ENCODE measurements around the gene ATP2B1. TPM values are rescaled to one million over a fixed set of nuclear protein-coding genes. Genes with fewer than 3 reads are reported as not detected.

ATP2B1 gene
- total and polyA plus RNA-seq, 2 donors (not counting 3 experiments of a cell fraction or from before 2014, with no cell fraction given), result 6.4 to 28.0 TPM

GRCh38 chr12:89679631-89680030 is 29.0 kb downstream of the ATP2B1 start:
- H3K27ac ChIP-seq (ENCODE audit: insufficient read depth, low read depth, low read length), result no peak overlapping the region
- H3K27me3 ChIP-seq (ENCODE audit: control insufficient read depth in 2 of 2, insufficient read depth in 2 of 2, low read length in 2 of 2), result no peaks in the 10 kb centered on the region
- BruUV-seq (replicated peaks), result no TSS peak
- H3K36me3 ChIP-seq (ENCODE audit: control insufficient read depth in 2 of 2, extremely low read depth in 1 of 2, insufficient read depth in 2 of 2, low read length in 2 of 2), result no peaks in the 10 kb centered on the region
- no peak overlapping the region for H3K9ac ChIP-seq (replicated peaks; ENCODE audit: extremely low read depth, insufficient read depth, low read length)
- no peaks in the 10 kb centered on the region for H4K20me1 ChIP-seq (replicated peaks; ENCODE audit: control insufficient read depth, extremely low read depth, insufficient read depth, low read length)
- peaks cover 2% of the 10 kb centered on the region for H3K79me2 ChIP-seq (ENCODE audit: control insufficient read depth, insufficient read depth, low read length)
- no peak for DNase-seq (ENCODE audit: low read depth, low spot score)
- ChIA-PET POLR2A (no interaction called here), CTCF (no interaction called here)
- FAIRE-seq, result no peak
- no peaks in the 10 kb centered on the region for H3K4me1 ChIP-seq (ENCODE audit: control insufficient read depth, extremely low read depth, insufficient read depth, low read length)
- H3K4me2 ChIP-seq (ENCODE audit: insufficient read depth, low read length), result no peak overlapping the region
- H3K9me3 ChIP-seq (replicated peaks; ENCODE audit: control insufficient read depth, insufficient read depth, low read length), result no peaks in the 10 kb centered on the region
- TF ChIP-seq, protein P1, sequence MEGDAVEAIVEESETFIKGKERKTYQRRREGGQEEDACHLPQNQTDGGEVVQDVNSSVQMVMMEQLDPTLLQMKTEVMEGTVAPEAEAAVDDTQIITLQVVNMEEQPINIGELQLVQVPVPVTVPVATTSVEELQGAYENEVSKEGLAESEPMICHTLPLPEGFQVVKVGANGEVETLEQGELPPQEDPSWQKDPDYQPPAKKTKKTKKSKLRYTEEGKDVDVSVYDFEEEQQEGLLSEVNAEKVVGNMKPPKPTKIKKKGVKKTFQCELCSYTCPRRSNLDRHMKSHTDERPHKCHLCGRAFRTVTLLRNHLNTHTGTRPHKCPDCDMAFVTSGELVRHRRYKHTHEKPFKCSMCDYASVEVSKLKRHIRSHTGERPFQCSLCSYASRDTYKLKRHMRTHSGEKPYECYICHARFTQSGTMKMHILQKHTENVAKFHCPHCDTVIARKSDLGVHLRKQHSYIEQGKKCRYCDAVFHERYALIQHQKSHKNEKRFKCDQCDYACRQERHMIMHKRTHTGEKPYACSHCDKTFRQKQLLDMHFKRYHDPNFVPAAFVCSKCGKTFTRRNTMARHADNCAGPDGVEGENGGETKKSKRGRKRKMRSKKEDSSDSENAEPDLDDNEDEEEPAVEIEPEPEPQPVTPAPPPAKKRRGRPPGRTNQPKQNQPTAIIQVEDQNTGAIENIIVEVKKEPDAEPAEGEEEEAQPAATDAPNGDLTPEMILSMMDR (IDR thresholded peaks at IDR 0.05; ENCODE audit: extremely low read depth in 1 of 2, insufficient read depth in 1 of 2, low read depth in 1 of 2, low read length in 2 of 2), result no peak
- TF ChIP-seq EZH2 (IDR thresholded peaks at IDR 0.05; ENCODE audit: borderline replicate concordance, low read depth, low read length, severe bottlenecking) (no peak), MYC (IDR thresholded peaks at IDR 0.05; ENCODE audit: low read depth, low read length) (no peak)
- dilution Hi-C loops (cut with MboI; ENCODE audit: extremely low pct_ligation_motif_present, low sequenced_read_pairs) (no loop called here), intact Hi-C loops (cut with micrococcal nuclease) (no loop called here)
- H3K9me1 ChIP-seq (replicated peaks; ENCODE audit: control insufficient read depth, extremely low read depth, insufficient read depth, low read length), result no peaks in the 10 kb centered on the region
- H3K4me3 ChIP-seq (replicated peaks in 1 of 3; ENCODE audit: insufficient read depth in 1 of 3, low read depth in 1 of 3, low read length in 3 of 3), result no peak overlapping the region
- no peak overlapping the region for H2AFZ ChIP-seq (ENCODE audit: low read depth, low read length)

- DNase-seq (ENCODE audit: low read depth, low spot score) (no peak), FAIRE-seq (no peak)
- Histone ChIP-seq H3K79me2 (ENCODE audit: control insufficient read depth, insufficient read depth, low read length) (peaks cover 5% of the 10 kb centered on the region), H2AFZ (ENCODE audit: low read depth, low read length) (no peak overlapping the region), H4K20me1 (replicated peaks; ENCODE audit: control insufficient read depth, extremely low read depth, insufficient read depth, low read length) (no peaks in the 10 kb centered on the region), H3K4me2 (ENCODE audit: insufficient read depth, low read length) (no peak overlapping the region), H3K9ac (replicated peaks; ENCODE audit: extremely low read depth, insufficient read depth, low read length) (no peak overlapping the region), H3K27me3 (ENCODE audit: control insufficient read depth in 2 of 2, insufficient read depth in 2 of 2, low read length in 2 of 2) (no peaks in the 10 kb centered on the region), H3K4me3 (replicated peaks in 1 of 3; ENCODE audit: insufficient read depth in 1 of 3, low read depth in 1 of 3, low read length in 3 of 3) (no peak overlapping the region), H3K9me3 (replicated peaks; ENCODE audit: control insufficient read depth, insufficient read depth, low read length) (no peaks in the 10 kb centered on the region), H3K36me3 (ENCODE audit: control insufficient read depth in 2 of 2, extremely low read depth in 1 of 2, insufficient read depth in 2 of 2, low read length in 2 of 2) (no peaks in the 10 kb centered on the region), H3K9me1 (replicated peaks; ENCODE audit: control insufficient read depth, extremely low read depth, insufficient read depth, low read length) (no peaks in the 10 kb centered on the region), H3K4me1 (ENCODE audit: control insufficient read depth, extremely low read depth, insufficient read depth, low read length) (no peaks in the 10 kb centered on the region), H3K27ac (ENCODE audit: insufficient read depth, low read depth, low read length) (no peak overlapping the region)
- ChIA-PET POLR2A (no interaction called here), CTCF (interaction anchor here (1.2 kb wide), 1 partner anchor 10 kb away, joined by 3 read pairs; no protein-coding TSS in a partner anchor)
- dilution Hi-C loops (cut with MboI; ENCODE audit: extremely low pct_ligation_motif_present, low sequenced_read_pairs) (no loop called here), intact Hi-C loops (cut with micrococcal nuclease) (no loop called here)
- BruUV-seq (replicated peaks), result no TSS peak
- TF ChIP-seq MYC (IDR thresholded peaks at IDR 0.05; ENCODE audit: low read depth, low read length), result no peak
- no peak for TF ChIP-seq EZH2 (IDR thresholded peaks at IDR 0.05; ENCODE audit: borderline replicate concordance, low read depth, low read length, severe bottlenecking)
- TF ChIP-seq, protein P2, sequence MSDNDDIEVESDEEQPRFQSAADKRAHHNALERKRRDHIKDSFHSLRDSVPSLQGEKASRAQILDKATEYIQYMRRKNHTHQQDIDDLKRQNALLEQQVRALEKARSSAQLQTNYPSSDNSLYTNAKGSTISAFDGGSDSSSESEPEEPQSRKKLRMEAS (IDR thresholded peaks at IDR 0.05; ENCODE audit: insufficient read depth, insufficient read length), result no peak
- no peak for TF ChIP-seq GATA2 (IDR thresholded peaks at IDR 0.05; ENCODE audit: insufficient read depth, insufficient read length, low read depth, low read length)
- TF ChIP-seq FOS (IDR thresholded peaks at IDR 0.05; ENCODE audit: borderline replicate concordance, insufficient read depth, low read length), result no peak
- TF ChIP-seq, protein P1 (IDR thresholded peaks at IDR 0.05; ENCODE audit: extremely low read depth in 1 of 2, insufficient read depth in 1 of 2, low read depth in 1 of 2, low read length in 2 of 2), result no peak
Measured at GRCh38 chr12:89678225-89678624, 30.4 kb downstream of the ATP2B1 start.

Data from endothelial cell of umbilical vein (primary cell).